CD4-positive, CD25-positive, alpha-beta regulatory T cell (primary cell): Measurements from ENCODE around the gene ASRGL1. TPM values are rescaled to one million over a fixed set of nuclear protein-coding genes. Genes with fewer than 3 reads are reported as not detected.
A peak's percentile ranks its signal among the peaks of the same experiment; 100 is the strongest.
"Not testable (repeated sequence)": the region's sequence is repeated elsewhere in the genome, so short reads cannot be mapped to it uniquely, and the experiment has no call there.

Experiments
- ATAC-seq, 2 donors: fragments of 150-1000 bp; cut with Tn5 transposase; one replicate each; pipeline ENCODE4 v1.10.0; 2021; ENCODE audit warnings: low read depth in 2 of 2, moderate number of reproducible peaks in 2 of 2, moderate library complexity in 1 of 2
- DNase-seq, 3 donors: peaks; one replicate each; pipeline versions ENCODE4 v3.0.0 to v3.0.0-alpha.2; 2012 to 2022; ENCODE audit warnings: mixed read lengths in 1 of 3
- H3K27ac ChIP-seq: one replicate; pipeline ENCODE4 v1.7.0; 2013; ENCODE audit warnings: mild to moderate bottlenecking, low read length; ENCODE audit not compliant: insufficient read depth, poor library complexity, severe bottlenecking
- H3K27me3 ChIP-seq: one replicate; pipeline ENCODE4 v1.7.0; 2013; ENCODE audit warnings: low read length; ENCODE audit not compliant: control insufficient read depth, insufficient read depth
- H3K36me3 ChIP-seq: one replicate; pipeline ENCODE4 v1.7.0; 2013; ENCODE audit warnings: mild to moderate bottlenecking, low read length, moderate library complexity; ENCODE audit not compliant: control insufficient read depth, insufficient read depth
- H3K4me1 ChIP-seq: 2 replicates; pipeline ENCODE4 v1.7.0; 2013; ENCODE audit warnings: mild to moderate bottlenecking, low read length; ENCODE audit not compliant: insufficient read depth, control insufficient read depth, poor library complexity, severe bottlenecking
- H3K4me3 ChIP-seq: one replicate; pipeline ENCODE4 v1.7.0; 2013; ENCODE audit warnings: low read depth, mild to moderate bottlenecking, low read length, moderate library complexity
- H3K9me3 ChIP-seq, 2 experiments: 1 replicate in 1 of 2; 2 replicates in 1 of 2; pipeline ENCODE4 v1.7.0; 2013; ENCODE audit warnings: low read length in 2 of 2, mild to moderate bottlenecking in 1 of 2, moderate library complexity in 1 of 2; ENCODE audit not compliant: control insufficient read depth in 2 of 2
- H3K27ac Mint-ChIP-seq, 3 donors: one replicate each; pipeline ENCODE4 v1.8.0; 2020 to 2022; ENCODE audit warnings: mild to moderate bottlenecking in 3 of 3, mixed read lengths in 3 of 3, moderate library complexity in 2 of 3
- H3K27me3 Mint-ChIP-seq: one replicate; pipeline ENCODE4 v1.8.0; 2022; ENCODE audit warnings: mild to moderate bottlenecking, mixed read lengths
- H3K36me3 Mint-ChIP-seq: one replicate; pipeline ENCODE4 v1.8.0; 2020; ENCODE audit warnings: mixed read lengths
- H3K4me1 Mint-ChIP-seq, 4 donors: one replicate each; pipeline ENCODE4 v1.8.0; 2020 to 2022; ENCODE audit warnings: mixed read lengths in 4 of 4, mild to moderate bottlenecking in 1 of 4
- H3K4me3 Mint-ChIP-seq, 4 donors: one replicate each; pipeline ENCODE4 v1.8.0; 2020 to 2022; ENCODE audit warnings: mild to moderate bottlenecking in 4 of 4, mixed read lengths in 4 of 4, moderate library complexity in 3 of 4
- H3K9me3 Mint-ChIP-seq, 7 donors: one replicate each; pipeline ENCODE4 v1.8.0; 2020 to 2022; ENCODE audit warnings: mixed read lengths in 7 of 7, mild to moderate bottlenecking in 3 of 7, moderate library complexity in 2 of 7
- polyA plus RNA-seq, 4 donors: library from polyadenylated mRNA; unstranded; fragments of 300-500 nt; fragmentation: Illumina TruSeq; gene quantifications; one replicate each; pipeline ENCODE4 v1.2.3, GENCODE V29; 2021
- total RNA-seq: library from RNA; stranded (reverse); gene quantifications from one replicate; pipeline ENCODE4 v1.2.3, GENCODE V29; 2022

The ASRGL1 gene
- total and polyA plus RNA-seq, 5 donors from 2014 or later: 0.57 to 3.6 (median 2.4) TPM; not detected in 1

DNA sequence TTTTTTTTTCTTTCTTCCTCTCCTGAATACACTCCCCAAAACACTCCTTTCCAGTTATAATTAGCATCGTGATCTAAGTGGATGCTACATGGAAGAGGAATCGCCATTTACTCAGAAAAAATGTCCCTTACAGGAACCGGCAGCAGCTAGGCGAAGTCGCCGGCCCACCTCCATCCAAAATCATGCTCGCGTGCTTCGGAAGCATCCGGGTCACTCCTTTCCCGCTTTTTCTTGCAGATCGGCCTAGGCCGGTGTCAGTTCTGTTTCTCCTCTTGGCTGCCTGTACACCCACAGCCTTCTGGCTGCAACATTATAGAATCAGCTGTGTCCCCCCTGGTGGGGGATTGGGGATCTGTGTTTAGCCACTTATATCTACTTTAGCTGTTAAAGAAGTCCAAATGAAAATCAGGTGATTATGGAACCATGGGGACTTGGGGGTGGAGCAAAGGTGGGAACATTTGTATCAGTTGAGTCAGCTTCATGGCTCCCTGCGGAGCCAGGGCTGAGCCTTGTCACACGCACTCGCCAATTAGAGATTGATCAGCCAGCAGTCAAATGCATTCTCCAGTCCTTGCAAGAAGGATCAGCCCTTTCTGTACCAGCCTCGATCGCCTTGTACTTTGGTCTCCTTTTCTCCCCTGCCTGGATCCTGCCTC lies 36.3 kb downstream of the ASRGL1 start:
- ATAC-seq: no peak
- no peaks in the 10 kb centered on the region for H3K36me3 Mint-ChIP-seq

DNA sequence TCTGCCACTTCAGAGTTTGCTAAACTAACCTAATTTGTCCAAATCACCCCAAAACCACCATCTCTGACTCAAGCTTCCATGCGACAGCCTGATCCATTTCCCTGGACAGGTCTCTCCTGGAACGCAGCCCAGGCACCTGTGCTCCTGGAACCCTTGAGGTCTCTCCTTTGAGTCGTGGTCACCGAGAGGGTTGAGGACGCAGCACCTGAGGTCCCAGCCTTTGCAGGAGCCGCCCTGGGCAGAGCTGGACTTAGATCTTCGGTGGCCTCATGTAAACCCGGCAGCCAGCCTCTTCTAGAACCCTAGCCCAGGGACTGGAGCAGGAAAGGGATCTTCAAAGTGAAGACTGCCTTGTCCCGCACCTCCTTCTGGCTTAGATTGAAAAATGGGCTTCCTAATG lies 37.6 kb downstream of the ASRGL1 start:
- Histone ChIP-seq H3K27me3 (no peaks in the 10 kb centered on the region), H3K9me3 (no peaks in the 10 kb centered on the region), H3K36me3 (no peaks in the 10 kb centered on the region), H3K27ac (no peak overlapping the region), H3K4me1 (no peaks in the 10 kb centered on the region), H3K4me3 (no peak overlapping the region)
- H3K36me3 Mint-ChIP-seq: no peaks in the 10 kb centered on the region
- H3K27me3 Mint-ChIP-seq: peaks cover 36% of the 10 kb centered on the region
- H3K4me3 Mint-ChIP-seq: no peak overlapping the region
- H3K4me1 Mint-ChIP-seq: peaks cover 0 to 14% (median 2%) of the 10 kb centered on the region in 4 donors
- ATAC-seq: no peak
- H3K27ac Mint-ChIP-seq: no peak overlapping the region
- DNase-seq: no peak
- no peaks in the 10 kb centered on the region for H3K9me3 Mint-ChIP-seq

More for the DNA sequence above, 36.3 kb downstream of the ASRGL1 start:
- H3K4me1 Mint-ChIP-seq: peaks cover 0 to 14% (median 2%) of the 10 kb centered on the region in 4 donors
- H3K27me3 Mint-ChIP-seq: peaks cover 28% of the 10 kb centered on the region
- H3K4me3 ChIP-seq: no peak overlapping the region
- no peak for DNase-seq
- H3K36me3 ChIP-seq: no peaks in the 10 kb centered on the region
- H3K9me3 Mint-ChIP-seq: no peaks in the 10 kb centered on the region
- H3K9me3 ChIP-seq: no peaks in the 10 kb centered on the region
- no peaks in the 10 kb centered on the region for H3K4me1 ChIP-seq
- H3K27me3 ChIP-seq: no peaks in the 10 kb centered on the region
- no peak overlapping the region for H3K27ac ChIP-seq
- peak overlapping the region in 1 of 3 donors; percentile 33 for H3K27ac Mint-ChIP-seq
- H3K4me3 Mint-ChIP-seq: no peak overlapping the region

DNA sequence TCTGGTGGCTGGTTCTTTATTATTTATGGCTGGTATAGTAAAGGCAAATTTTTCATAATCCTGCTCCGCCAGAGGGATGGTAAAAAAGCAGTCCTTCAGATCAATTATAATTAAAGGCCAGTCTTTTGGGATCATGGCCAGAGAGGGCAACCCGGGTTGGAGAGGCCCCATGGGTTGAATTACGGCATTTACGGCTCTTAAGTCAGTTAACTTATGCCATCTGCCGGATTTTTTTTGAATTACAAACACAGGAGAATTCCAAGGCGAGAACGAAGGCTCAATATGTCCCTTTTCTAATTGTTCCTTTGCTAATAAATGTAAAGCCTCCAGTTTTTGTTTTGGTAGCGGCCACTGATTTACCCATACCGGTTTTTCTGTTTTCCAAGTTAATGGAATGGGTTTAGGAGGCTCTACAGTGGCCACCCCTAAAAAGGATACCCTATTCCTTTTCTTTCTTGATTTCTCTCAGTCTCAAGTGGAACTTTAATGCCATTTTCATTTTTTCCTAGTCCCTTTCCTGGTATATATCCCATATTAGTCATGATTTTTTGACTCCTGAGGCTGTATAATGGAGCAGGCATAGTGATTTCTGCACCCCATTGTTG lies 41.3 kb downstream of the ASRGL1 start:
- not testable (repeated sequence) for H3K27ac ChIP-seq, H3K27ac Mint-ChIP-seq, H3K4me3 Mint-ChIP-seq, H3K4me1 Mint-ChIP-seq, H3K9me3 Mint-ChIP-seq, H3K4me1 ChIP-seq, H3K9me3 ChIP-seq, H3K36me3 ChIP-seq, H3K4me3 ChIP-seq, ATAC-seq, H3K27me3 ChIP-seq, H3K36me3 Mint-ChIP-seq
- peaks cover 44% of the 10 kb centered on the region for H3K27me3 Mint-ChIP-seq
- DNase-seq: peak in 2 of 3 donors; percentile 47 to 60

DNA sequence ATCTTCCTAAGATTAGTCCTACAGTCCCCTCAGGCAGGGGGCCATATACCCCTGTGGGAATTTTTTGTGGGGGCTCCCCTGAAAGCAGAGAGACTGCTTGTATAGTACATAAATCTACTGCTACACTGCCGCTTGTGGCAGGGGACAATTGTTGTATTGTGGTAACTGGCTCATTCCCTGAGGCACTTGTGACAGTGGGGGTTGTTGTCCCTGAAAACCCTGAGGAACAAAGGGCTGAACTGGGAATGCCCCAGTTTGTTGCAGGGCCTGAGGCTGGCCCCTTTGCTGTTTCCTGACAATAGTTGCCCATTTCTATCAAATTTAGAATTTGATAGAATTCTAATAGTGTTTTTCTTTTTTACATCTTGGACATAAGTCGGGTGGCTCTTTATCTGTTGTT lies 42.3 kb downstream of the ASRGL1 start:
- not testable (repeated sequence) for ATAC-seq, H3K27me3 ChIP-seq, H3K36me3 ChIP-seq, H3K4me1 ChIP-seq, H3K4me1 Mint-ChIP-seq, H3K9me3 ChIP-seq, H3K27ac Mint-ChIP-seq, H3K9me3 Mint-ChIP-seq, H3K27ac ChIP-seq, DNase-seq, H3K4me3 ChIP-seq, H3K36me3 Mint-ChIP-seq, H3K4me3 Mint-ChIP-seq
- H3K27me3 Mint-ChIP-seq: peaks cover 44% of the 10 kb centered on the region

DNA sequence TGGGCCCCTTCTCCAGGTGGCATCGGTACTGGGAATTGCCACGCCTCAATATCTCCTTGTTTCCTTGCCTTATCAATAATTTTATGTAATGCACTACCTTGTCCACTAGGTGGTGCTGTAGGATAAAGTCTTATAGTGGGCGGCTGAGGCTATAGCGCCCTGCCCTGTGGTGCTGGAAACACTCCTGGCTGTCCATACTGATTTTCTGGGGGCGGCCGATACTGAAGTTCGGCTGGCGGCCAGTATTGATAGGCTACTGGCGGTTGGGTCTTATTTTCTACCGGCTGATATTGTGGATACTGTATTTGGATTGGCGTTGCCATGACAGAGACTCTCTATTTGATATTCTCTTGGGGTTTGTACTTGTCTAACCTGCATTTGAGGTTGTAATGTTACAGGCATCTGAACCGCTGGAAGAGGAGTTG lies 43.6 kb downstream of the ASRGL1 start:
- not testable (repeated sequence) for H3K4me1 Mint-ChIP-seq, H3K9me3 Mint-ChIP-seq, H3K27me3 ChIP-seq, H3K27ac Mint-ChIP-seq, H3K4me3 Mint-ChIP-seq, H3K27ac ChIP-seq, H3K9me3 ChIP-seq, H3K36me3 ChIP-seq, H3K36me3 Mint-ChIP-seq, H3K4me1 ChIP-seq, H3K4me3 ChIP-seq
- ATAC-seq (peak; percentile 79 to 81), DNase-seq (peak; percentile 35 to 70 (median 68))
- H3K27me3 Mint-ChIP-seq: peaks cover 34% of the 10 kb centered on the region

DNA sequence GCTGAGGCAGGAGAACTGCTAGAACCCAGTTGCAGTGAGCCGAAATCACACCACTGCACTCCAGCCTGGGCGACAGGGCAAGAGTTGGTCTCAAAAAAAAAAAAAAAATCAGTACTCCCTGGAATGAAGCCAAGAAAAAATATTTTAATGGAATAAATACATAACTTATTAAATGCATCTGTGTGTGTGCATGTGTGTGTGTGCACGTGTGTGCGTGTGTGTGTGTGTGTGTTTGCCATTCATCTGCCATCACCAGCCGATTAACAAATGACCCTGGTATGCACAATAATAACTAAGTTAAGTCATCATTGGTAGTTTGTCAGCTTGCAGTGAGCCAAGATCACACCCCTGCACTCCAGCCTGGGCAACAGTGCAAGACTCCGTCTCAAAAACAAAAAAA lies 46.6 kb downstream of the ASRGL1 start:
- Histone ChIP-seq H3K4me3 (no peak overlapping the region), H3K36me3 (no peaks in the 10 kb centered on the region), H3K27ac (no peak overlapping the region), H3K4me1 (peaks cover 17% of the 10 kb centered on the region), H3K9me3 (no peaks in the 10 kb centered on the region), H3K27me3 (peaks cover 4% of the 10 kb centered on the region)
- Mint-ChIP-seq H3K36me3 (no peaks in the 10 kb centered on the region), H3K9me3 (no peaks in the 10 kb centered on the region), H3K4me3 (no peak overlapping the region), H3K27me3 (peaks cover 24% of the 10 kb centered on the region), H3K27ac (peak overlapping the region in 1 of 3 donors; percentile 38), H3K4me1 (peaks cover 6 to 19% (median 12%) of the 10 kb centered on the region in 4 donors)
- ATAC-seq (no peak), DNase-seq (no peak)

DNA sequence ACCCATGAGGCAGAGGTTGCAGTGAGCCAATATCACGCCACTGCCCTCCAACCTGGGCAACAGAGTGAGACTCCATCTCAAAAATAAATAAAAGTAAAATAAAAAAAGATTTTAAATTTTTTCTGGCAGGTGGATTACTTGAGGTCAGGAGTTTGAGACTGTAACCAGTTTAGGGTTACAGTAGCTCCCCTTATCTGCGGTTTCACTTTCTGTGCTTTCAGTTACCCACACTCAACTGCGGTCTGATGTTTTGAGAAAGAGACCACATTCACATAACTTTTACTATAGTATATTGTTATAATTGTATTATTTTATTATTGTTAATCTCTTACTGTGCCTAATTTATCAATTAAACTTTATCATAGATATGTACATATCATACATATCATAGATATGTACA lies 48.8 kb downstream of the ASRGL1 start:
- not testable (repeated sequence) for H3K4me3 Mint-ChIP-seq, H3K9me3 ChIP-seq, H3K27ac ChIP-seq, H3K36me3 Mint-ChIP-seq, H3K9me3 Mint-ChIP-seq, H3K27me3 ChIP-seq, H3K36me3 ChIP-seq
- DNase-seq (peak in 2 of 3 donors; percentile 50 to 68), ATAC-seq (peak; percentile 70 to 91)
- H3K27me3 Mint-ChIP-seq: peaks cover 22% of the 10 kb centered on the region
- H3K4me1 Mint-ChIP-seq: peaks cover 0 to 13% (median 7%) of the 10 kb centered on the region in 4 donors
- H3K27ac Mint-ChIP-seq: peak overlapping the region in 1 of 3 donors; percentile 32
- H3K4me3 ChIP-seq: peak overlapping the region; percentile 31
- peaks cover 12% of the 10 kb centered on the region for H3K4me1 ChIP-seq

DNA sequence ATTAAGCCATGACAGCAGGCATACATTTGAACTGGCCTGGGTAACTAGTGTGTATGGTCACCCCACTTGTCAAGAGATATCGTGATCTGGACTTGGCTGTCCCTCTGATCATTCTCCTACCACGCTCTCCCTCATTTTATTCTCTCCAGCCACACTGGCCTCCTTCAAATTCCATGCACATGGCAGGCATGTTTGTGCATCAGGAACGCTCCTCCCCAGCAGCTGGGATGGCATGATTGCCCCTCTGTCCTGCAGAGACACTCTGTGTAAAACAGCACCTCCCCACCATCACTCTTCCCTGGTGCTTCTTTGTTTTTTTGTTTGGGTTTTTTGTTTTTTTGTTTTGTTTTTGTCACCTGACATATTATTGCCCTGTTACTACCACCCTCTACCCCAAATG lies 50.1 kb downstream of the ASRGL1 start:
- peak overlapping the region in 1 of 3 donors; percentile 37 for H3K27ac Mint-ChIP-seq

More for the DNA sequence above, 50.1 kb downstream of the ASRGL1 start:
- peaks cover 6% of the 10 kb centered on the region for H3K27me3 ChIP-seq
- H3K4me1 Mint-ChIP-seq: peaks cover 0 to 13% (median 6%) of the 10 kb centered on the region in 4 donors
- no peaks in the 10 kb centered on the region for H3K36me3 ChIP-seq
- H3K4me1 ChIP-seq: peaks cover 11% of the 10 kb centered on the region
- DNase-seq: no peak
- no peaks in the 10 kb centered on the region for H3K9me3 ChIP-seq
- H3K4me3 Mint-ChIP-seq: peak overlapping the region in 2 of 4 donors; percentile 9 to 39
- no peaks in the 10 kb centered on the region for H3K9me3 Mint-ChIP-seq
- ATAC-seq: no peak
- no peak overlapping the region for H3K4me3 ChIP-seq
- no peak overlapping the region for H3K27ac ChIP-seq
- H3K36me3 Mint-ChIP-seq: no peaks in the 10 kb centered on the region
- H3K27me3 Mint-ChIP-seq: peaks cover 22% of the 10 kb centered on the region
